ENCODE results near the gene TMEM72. TPM values are rescaled to one million over a fixed set of nuclear protein-coding genes. Genes with fewer than 3 reads are reported as not detected.

Gene TMEM72
- total and polyA plus RNA-seq, 2 donors (not counting 1 experiment from before 2014, with no cell fraction given): not detected

DNA sequence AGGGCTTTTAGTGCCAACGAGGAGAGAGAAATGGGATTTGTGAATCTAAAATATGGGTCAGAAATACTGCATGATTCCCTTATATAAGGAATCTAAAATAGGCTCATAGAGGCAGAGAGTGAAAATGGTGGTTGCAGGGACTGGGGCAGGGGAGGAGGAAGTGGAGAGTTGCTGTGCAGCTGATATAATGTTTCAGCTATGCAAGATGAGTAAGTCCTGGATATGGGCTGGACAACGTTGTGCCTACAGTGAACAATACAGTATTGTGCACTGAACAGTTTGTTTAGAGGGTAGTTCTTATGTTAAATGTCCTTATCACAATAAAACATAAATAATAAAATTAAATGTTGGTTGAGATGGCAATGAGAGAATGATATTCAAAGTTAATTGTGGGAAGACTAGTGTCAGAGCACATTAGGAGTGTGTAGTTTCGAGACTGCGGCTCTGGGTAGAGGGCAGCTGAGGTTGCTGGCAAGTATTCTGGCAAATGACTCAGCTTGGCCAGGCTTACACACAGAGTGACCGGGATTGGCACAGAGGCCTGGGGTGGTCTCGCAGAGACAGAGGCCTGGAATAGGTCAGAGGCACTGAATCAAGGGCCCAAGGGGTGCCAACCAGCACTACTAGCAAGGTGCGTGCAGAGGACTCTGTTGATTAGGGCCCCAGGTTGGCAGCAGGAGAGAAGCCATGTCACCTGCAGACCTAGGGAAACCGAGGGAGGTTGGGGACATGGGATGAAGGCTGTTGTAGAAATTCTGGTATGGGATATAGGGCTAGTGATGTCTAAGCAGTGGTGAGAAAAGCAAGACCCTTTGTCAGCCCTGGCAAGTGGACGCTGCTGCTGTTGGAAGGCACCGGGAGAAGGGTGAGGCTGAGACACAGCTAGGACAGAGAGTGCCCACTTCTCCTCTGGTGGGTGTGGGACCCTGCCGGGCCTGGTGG lies 70.3 kb downstream of the TMEM72 start:
- Histone ChIP-seq H3K9ac (ENCODE audit: low read length) (no peak overlapping the region), H3K27me3 (replicated peaks in 1 of 4; ENCODE audit: control extremely low read depth in 1 of 4, control insufficient read depth in 3 of 4, insufficient read depth in 4 of 4, low read length in 3 of 4) (peaks cover 0 to 2% (median 0%) of the 10 kb centered on the region in 4 experiments), H3K27ac (ENCODE audit: low read length in 2 of 2) (no peak overlapping the region), H3K9me3 (ENCODE audit: control extremely low read depth in 1 of 3, control insufficient read depth in 2 of 3, insufficient read depth in 1 of 3, low read length in 2 of 3) (no peaks in the 10 kb centered on the region), H4K20me1 (ENCODE audit: control insufficient read depth, insufficient read depth, low read length, poor library complexity, severe bottlenecking) (no peaks in the 10 kb centered on the region), H3K4me1 (ENCODE audit: control insufficient read depth in 2 of 2, insufficient read depth in 2 of 2, low read length in 2 of 2) (peaks cover 0 to 8% of the 10 kb centered on the region in 2 donors), H3K36me3 (replicated peaks in 1 of 2; ENCODE audit: control extremely low read depth in 1 of 2, control insufficient read depth in 1 of 2, extremely low read depth in 1 of 2, insufficient read depth in 2 of 2, low read length in 1 of 2) (no peaks in the 10 kb centered on the region), H3K4me2 (replicated peaks; ENCODE audit: low read depth, low read length, poor library complexity, severe bottlenecking) (no peak overlapping the region), H2AFZ (ENCODE audit: insufficient read depth, low read depth, low read length, poor library complexity, severe bottlenecking) (no peak overlapping the region), H3K79me2 (ENCODE audit: control insufficient read depth, insufficient read depth, low read length) (no peaks in the 10 kb centered on the region), H3K4me3 (ENCODE audit: control extremely low read depth in 1 of 5, extremely low read depth in 1 of 5, insufficient read depth in 1 of 5, low read depth in 2 of 5, low read length in 4 of 5) (no peak overlapping the region)
- 95% methylated on average over 9 of the region's 11 CpGs for WGBS (ENCODE audit: insufficient coverage)
- CTCF ChIA-PET: interaction anchor here (9.0 kb wide), 1 partner anchor 49 kb away, joined by 93 read pairs; no protein-coding TSS in a partner anchor
- TF ChIP-seq CTCF (IDR thresholded peaks at IDR 0.05) (no peak), EZH2 (IDR thresholded peaks at IDR 0.05; ENCODE audit: borderline replicate concordance, insufficient read depth, low read depth, low read length, poor library complexity, severe bottlenecking) (no peak)
- H3K4me1 Mint-ChIP-seq: no peaks in the 10 kb centered on the region
- intact Hi-C loops (cut with micrococcal nuclease): no loop called here
- ATAC-seq (ENCODE audit: low read depth) (no peak), DNase-seq (no peak)
- H3K27me3 Mint-ChIP-seq: no peaks in the 10 kb centered on the region
- no peak overlapping the region for H3K4me3 Mint-ChIP-seq
- POLR2A ChIA-PET: no interaction called here
- H3K9me3 Mint-ChIP-seq (ENCODE audit: insufficient read depth): no peaks in the 10 kb centered on the region
- no peak overlapping the region for H3K27ac Mint-ChIP-seq

DNA sequence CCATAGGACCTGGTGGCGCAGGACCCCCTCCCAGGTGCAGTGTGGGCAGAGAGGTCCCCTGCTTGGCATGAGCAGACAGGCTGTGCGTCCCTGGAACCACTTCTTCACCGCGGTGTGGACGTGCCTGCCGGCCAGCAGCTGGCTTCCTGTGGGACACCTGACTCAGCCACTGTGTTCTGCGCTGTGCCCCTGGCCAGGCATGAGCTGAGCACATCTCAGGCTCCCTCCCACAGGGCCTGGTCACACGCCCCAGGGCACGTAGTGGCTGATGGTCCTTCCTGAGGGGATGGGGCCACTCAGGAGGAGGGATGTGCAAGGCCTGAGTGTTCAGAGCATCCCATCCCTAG lies 71.0 kb downstream of the TMEM72 start:
- Histone ChIP-seq H4K20me1 (ENCODE audit: control insufficient read depth, insufficient read depth, low read length, poor library complexity, severe bottlenecking) (no peaks in the 10 kb centered on the region), H3K9me3 (ENCODE audit: control extremely low read depth in 1 of 3, control insufficient read depth in 2 of 3, insufficient read depth in 1 of 3, low read length in 2 of 3) (no peaks in the 10 kb centered on the region), H3K79me2 (ENCODE audit: control insufficient read depth, insufficient read depth, low read length) (no peaks in the 10 kb centered on the region), H3K4me3 (ENCODE audit: control extremely low read depth in 1 of 5, extremely low read depth in 1 of 5, insufficient read depth in 1 of 5, low read depth in 2 of 5, low read length in 4 of 5) (no peak overlapping the region), H2AFZ (ENCODE audit: insufficient read depth, low read depth, low read length, poor library complexity, severe bottlenecking) (no peak overlapping the region), H3K36me3 (replicated peaks in 1 of 2; ENCODE audit: control extremely low read depth in 1 of 2, control insufficient read depth in 1 of 2, extremely low read depth in 1 of 2, insufficient read depth in 2 of 2, low read length in 1 of 2) (no peaks in the 10 kb centered on the region), H3K27ac (ENCODE audit: low read length in 2 of 2) (no peak overlapping the region), H3K4me2 (replicated peaks; ENCODE audit: low read depth, low read length, poor library complexity, severe bottlenecking) (no peak overlapping the region), H3K27me3 (replicated peaks in 1 of 4; ENCODE audit: control extremely low read depth in 1 of 4, control insufficient read depth in 3 of 4, insufficient read depth in 4 of 4, low read length in 3 of 4) (no peaks in the 10 kb centered on the region), H3K4me1 (ENCODE audit: control insufficient read depth in 2 of 2, insufficient read depth in 2 of 2, low read length in 2 of 2) (peaks cover 0 to 8% of the 10 kb centered on the region in 2 donors), H3K9ac (ENCODE audit: low read length) (no peak overlapping the region)
- no peak for TF ChIP-seq CTCF (IDR thresholded peaks at IDR 0.05)
- TF ChIP-seq EZH2 (IDR thresholded peaks at IDR 0.05; ENCODE audit: borderline replicate concordance, insufficient read depth, low read depth, low read length, poor library complexity, severe bottlenecking): no peak
- DNase-seq (no peak), ATAC-seq (ENCODE audit: low read depth) (no peak)
- intact Hi-C loops (cut with micrococcal nuclease): no loop called here
- no peak overlapping the region for H3K27ac Mint-ChIP-seq
- H3K9me3 Mint-ChIP-seq (ENCODE audit: insufficient read depth): no peaks in the 10 kb centered on the region
- CTCF ChIA-PET: interaction anchor here (9.0 kb wide), 1 partner anchor 49 kb away, joined by 93 read pairs; no protein-coding TSS in a partner anchor
- H3K4me1 Mint-ChIP-seq: no peaks in the 10 kb centered on the region
- 57% methylated on average over 9 of the region's 9 CpGs for WGBS (ENCODE audit: insufficient coverage)
- H3K27me3 Mint-ChIP-seq: no peaks in the 10 kb centered on the region
- POLR2A ChIA-PET: no interaction called here
- H3K4me3 Mint-ChIP-seq: no peak overlapping the region

All from B cell (primary cell).